LNCaP clone FGC (cell line): ENCODE measurements around the gene CDHR4.

Experiments
- DNase-seq: peaks from one replicate; pipeline ENCODE4 v3.0.0-alpha.2; 2011; ENCODE audit warnings: low read depth
- H3K4me3 ChIP-seq: 2 replicates; pipeline ENCODE4 v1.5.1; 2011; ENCODE audit warnings: mild to moderate bottlenecking, low read depth, low read length, control low read depth
- CTCF ChIP-seq: IDR thresholded peaks from 2 replicates; pipeline ENCODE4 v1.5.1; 2012; ENCODE audit warnings: mild to moderate bottlenecking; ENCODE audit not compliant: control insufficient read depth, insufficient read depth; ENCODE audit errors: extremely low read depth

CDHR4 gene

GRCh38 chr3:49792371-49793150, 7.1 kb downstream of the CDHR4 start:
- no peak overlapping the region for H3K4me3 ChIP-seq
- no peak for DNase-seq
- no peak for TF ChIP-seq CTCF

- TF ChIP-seq CTCF = no peak
- no peak for DNase-seq
- H3K4me3 ChIP-seq = no peak overlapping the region
These were observed 8.1 kb downstream of the CDHR4 start for GRCh38 chr3:49791571-49791970.

- H3K4me3 ChIP-seq = no peak overlapping the region
- no peak for DNase-seq
- no peak for TF ChIP-seq CTCF
These were observed 8.9 kb downstream of the CDHR4 start for GRCh38 chr3:49790626-49791411.

- no peak overlapping the region for H3K4me3 ChIP-seq
- DNase-seq = no peak
- no peak for TF ChIP-seq CTCF
These were observed 11.6 kb downstream of the CDHR4 start for GRCh38 chr3:49788056-49788455.

- DNase-seq = no peak
- TF ChIP-seq CTCF = no peak
- no peak overlapping the region for H3K4me3 ChIP-seq
These were observed 12.1 kb downstream of the CDHR4 start for GRCh38 chr3:49787536-49787935.

- DNase-seq = no peak
- H3K4me3 ChIP-seq = peak overlapping the region; percentile 62
- no peak for TF ChIP-seq CTCF
These were observed 12.6 kb downstream of the CDHR4 start for GRCh38 chr3:49787182-49787464.
